Astrocyte (in vitro differentiated cells and primary cell): ENCODE measurements around the gene ZFYVE28. TPM values are rescaled to one million over a fixed set of nuclear protein-coding genes. Genes with fewer than 3 reads are reported as not detected.

Experiments used
- DNase-seq: peaks from one replicate; pipeline ENCODE4 v3.0.0-alpha.2; 2010; ENCODE audit warnings: low read depth
- FAIRE-seq: peaks from 2 replicates; lab custom pipeline; 2011; peaks lifted over from hg19 to GRCh38; lab: Jason Lieb, UNC
- H2AFZ ChIP-seq: 2 replicates; pipeline ENCODE4 v1.6.0; 2012; ENCODE audit warnings: low read depth, low read length, inconsistent platforms
- H3K27ac ChIP-seq: 2 replicates; pipeline ENCODE4 v1.5.1; 2011; ENCODE audit warnings: low read depth, low read length, inconsistent platforms
- H3K27me3 ChIP-seq: 2 replicates; pipeline ENCODE4 v1.6.0; 2011; ENCODE audit warnings: low read length, inconsistent platforms; ENCODE audit not compliant: insufficient read depth
- H3K36me3 ChIP-seq: 2 replicates; pipeline ENCODE4 v1.5.1; 2011; ENCODE audit warnings: low read length, inconsistent platforms; ENCODE audit not compliant: insufficient read depth
- H3K4me1 ChIP-seq: 2 replicates; pipeline ENCODE4 v1.5.1; 2011; ENCODE audit warnings: low read length, inconsistent platforms; ENCODE audit not compliant: insufficient read depth
- H3K4me2 ChIP-seq: 2 replicates; pipeline ENCODE4 v1.6.0; 2012; ENCODE audit warnings: low read length, inconsistent platforms
- H3K4me3 ChIP-seq: 2 replicates; pipeline ENCODE4 v1.5.1; 2011; ENCODE audit warnings: low read depth, mild to moderate bottlenecking, low read length, inconsistent platforms; ENCODE audit not compliant: insufficient read depth
- H3K79me2 ChIP-seq: 2 replicates; pipeline ENCODE4 v1.6.0; 2012; ENCODE audit warnings: mild to moderate bottlenecking, low read length, inconsistent platforms; ENCODE audit not compliant: insufficient read depth
- H3K9ac ChIP-seq: 2 replicates; pipeline ENCODE4 v1.6.0; 2012; ENCODE audit warnings: mild to moderate bottlenecking, low read length, inconsistent platforms
- H3K9me3 ChIP-seq: 2 replicates; pipeline ENCODE4 v1.5.1; 2012; ENCODE audit warnings: low read depth, mild to moderate bottlenecking, low read length, inconsistent platforms; ENCODE audit not compliant: insufficient read depth
- H4K20me1 ChIP-seq: 2 replicates; pipeline ENCODE4 v1.6.0; 2012; ENCODE audit warnings: low read length, inconsistent platforms; ENCODE audit not compliant: insufficient read depth
- H3K27ac Mint-ChIP-seq: one replicate; pipeline ENCODE4 v1.8.0; 2021; ENCODE audit warnings: mild to moderate bottlenecking, mixed read lengths; ENCODE audit not compliant: unreplicated experiment
- H3K27me3 Mint-ChIP-seq: one replicate; pipeline ENCODE4 v1.8.0; 2021; ENCODE audit warnings: low read depth, mixed read lengths; ENCODE audit not compliant: unreplicated experiment
- H3K36me3 Mint-ChIP-seq: one replicate; pipeline ENCODE4 v1.8.0; 2021; ENCODE audit warnings: low read depth, mixed read lengths; ENCODE audit not compliant: unreplicated experiment
- H3K4me1 Mint-ChIP-seq: one replicate; pipeline ENCODE4 v1.8.0; 2021; ENCODE audit warnings: low read depth, mixed read lengths; ENCODE audit not compliant: unreplicated experiment
- H3K4me3 Mint-ChIP-seq: one replicate; pipeline ENCODE4 v1.8.0; 2021; ENCODE audit warnings: mild to moderate bottlenecking, moderate library complexity, mixed read lengths; ENCODE audit not compliant: unreplicated experiment
- H3K9me3 Mint-ChIP-seq: one replicate; pipeline ENCODE4 v1.8.0; 2021; ENCODE audit warnings: mild to moderate bottlenecking, mixed read lengths; ENCODE audit not compliant: unreplicated experiment
- EZH2 ChIP-seq: IDR thresholded peaks from 2 replicates; pipeline ENCODE4 v1.6.1; 2012; ENCODE audit warnings: mild to moderate bottlenecking, low read length, inconsistent platforms; ENCODE audit not compliant: insufficient read depth
- total RNA-seq: library from RNA; stranded (reverse); gene quantifications from 2 replicates; pipeline ENCODE4 v1.2.1, GENCODE V29; 2021
- TF ChIP-seq, protein P1 (sequence below): IDR thresholded peaks from 2 replicates; pipeline ENCODE4 v1.5.1; 2011; ENCODE audit warnings: low read depth, mild to moderate bottlenecking, inconsistent platforms, low read length, moderate library complexity; ENCODE audit not compliant: insufficient read depth

Gene ZFYVE28
- total RNA-seq, 1 donor from 2014 or later: 0.68 TPM

DNA sequence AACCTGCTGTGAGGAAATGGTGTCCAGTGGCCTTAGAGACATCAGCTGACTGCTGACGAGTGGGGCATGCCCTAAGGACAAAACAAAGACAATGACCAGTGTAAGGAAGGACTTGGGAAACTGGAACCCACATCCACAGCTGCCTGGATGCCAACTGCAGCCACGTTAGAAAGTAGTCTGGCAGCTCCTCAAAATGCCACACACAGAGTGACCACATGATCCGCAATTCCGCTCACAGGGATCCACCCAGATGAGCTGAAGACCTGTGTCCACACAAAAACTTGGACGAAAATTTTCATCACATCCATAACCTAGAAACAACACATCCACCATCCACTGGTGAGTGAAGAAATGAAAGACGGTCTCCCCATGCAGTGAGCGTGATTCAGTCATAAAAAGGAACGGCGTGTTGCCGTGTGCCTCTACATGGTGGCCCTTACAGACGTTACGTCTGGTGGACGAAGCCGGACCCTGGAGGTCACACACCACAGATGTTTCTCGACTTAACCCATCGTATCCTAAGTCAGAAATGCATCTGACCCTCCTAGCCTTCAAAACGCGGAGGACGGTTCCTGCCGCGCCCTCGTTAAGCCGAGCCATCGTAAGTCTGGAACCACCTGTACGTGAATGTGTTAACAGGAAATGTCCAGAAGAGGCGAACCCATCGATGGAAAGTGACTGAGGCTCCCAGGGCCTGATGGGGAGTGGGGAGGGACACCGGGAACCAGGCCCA is 115.9 kb downstream of the ZFYVE28 start:
- H3K27ac Mint-ChIP-seq: no peak overlapping the region
- Histone ChIP-seq H3K79me2 (no peaks in the 10 kb centered on the region), H3K4me1 (no peaks in the 10 kb centered on the region), H3K27me3 (peaks cover 4% of the 10 kb centered on the region), H3K4me3 (no peak overlapping the region), H3K4me2 (no peak overlapping the region), H3K27ac (no peak overlapping the region), H3K9ac (no peak overlapping the region), H2AFZ (no peak overlapping the region), H4K20me1 (no peaks in the 10 kb centered on the region), H3K9me3 (peaks cover 6% of the 10 kb centered on the region), H3K36me3 (no peaks in the 10 kb centered on the region)
- no peak for DNase-seq
- no peak overlapping the region for H3K4me3 Mint-ChIP-seq
- no peak for FAIRE-seq
- TF ChIP-seq, protein P1, sequence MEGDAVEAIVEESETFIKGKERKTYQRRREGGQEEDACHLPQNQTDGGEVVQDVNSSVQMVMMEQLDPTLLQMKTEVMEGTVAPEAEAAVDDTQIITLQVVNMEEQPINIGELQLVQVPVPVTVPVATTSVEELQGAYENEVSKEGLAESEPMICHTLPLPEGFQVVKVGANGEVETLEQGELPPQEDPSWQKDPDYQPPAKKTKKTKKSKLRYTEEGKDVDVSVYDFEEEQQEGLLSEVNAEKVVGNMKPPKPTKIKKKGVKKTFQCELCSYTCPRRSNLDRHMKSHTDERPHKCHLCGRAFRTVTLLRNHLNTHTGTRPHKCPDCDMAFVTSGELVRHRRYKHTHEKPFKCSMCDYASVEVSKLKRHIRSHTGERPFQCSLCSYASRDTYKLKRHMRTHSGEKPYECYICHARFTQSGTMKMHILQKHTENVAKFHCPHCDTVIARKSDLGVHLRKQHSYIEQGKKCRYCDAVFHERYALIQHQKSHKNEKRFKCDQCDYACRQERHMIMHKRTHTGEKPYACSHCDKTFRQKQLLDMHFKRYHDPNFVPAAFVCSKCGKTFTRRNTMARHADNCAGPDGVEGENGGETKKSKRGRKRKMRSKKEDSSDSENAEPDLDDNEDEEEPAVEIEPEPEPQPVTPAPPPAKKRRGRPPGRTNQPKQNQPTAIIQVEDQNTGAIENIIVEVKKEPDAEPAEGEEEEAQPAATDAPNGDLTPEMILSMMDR: no peak
- no peak for TF ChIP-seq EZH2
- H3K27me3 Mint-ChIP-seq: peaks cover 33% of the 10 kb centered on the region
- H3K4me1 Mint-ChIP-seq: peaks cover 2% of the 10 kb centered on the region
- no peaks in the 10 kb centered on the region for H3K36me3 Mint-ChIP-seq
- H3K9me3 Mint-ChIP-seq: peaks cover 13% of the 10 kb centered on the region

DNA sequence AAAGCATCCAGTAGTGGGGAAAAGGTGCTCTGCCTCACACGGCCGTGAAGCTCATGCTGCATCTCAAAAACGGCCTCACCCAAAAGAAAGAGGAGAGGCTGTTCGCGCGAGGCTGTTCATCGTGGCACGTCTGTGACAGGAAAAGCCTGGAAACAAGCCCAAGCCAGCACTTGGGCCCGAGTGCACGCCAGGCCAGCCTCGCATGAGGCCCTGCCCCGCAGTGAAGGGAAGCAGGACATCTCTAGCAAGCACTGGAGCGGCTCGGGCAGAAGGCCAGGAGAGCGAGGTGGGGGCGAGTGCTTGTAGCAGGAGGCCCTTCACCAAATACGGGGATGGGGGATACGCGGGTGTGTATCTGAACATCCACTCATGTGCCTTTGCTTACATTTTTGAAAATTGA is 116.6 kb downstream of the ZFYVE28 start:
- TF ChIP-seq EZH2: no peak
- TF ChIP-seq, protein P1: no peak
- Histone ChIP-seq H3K36me3 (no peaks in the 10 kb centered on the region), H3K4me2 (no peak overlapping the region), H3K4me1 (no peaks in the 10 kb centered on the region), H3K9ac (no peak overlapping the region), H3K27ac (no peak overlapping the region), H2AFZ (no peak overlapping the region), H3K79me2 (no peaks in the 10 kb centered on the region), H3K27me3 (peaks cover 6% of the 10 kb centered on the region), H3K4me3 (no peak overlapping the region), H4K20me1 (no peaks in the 10 kb centered on the region), H3K9me3 (peaks cover 6% of the 10 kb centered on the region)
- FAIRE-seq (no peak), DNase-seq (no peak)
- Mint-ChIP-seq H3K4me1 (peaks cover 2% of the 10 kb centered on the region), H3K27me3 (peaks cover 35% of the 10 kb centered on the region), H3K9me3 (peaks cover 10% of the 10 kb centered on the region), H3K36me3 (no peaks in the 10 kb centered on the region), H3K4me3 (no peak overlapping the region), H3K27ac (no peak overlapping the region)

DNA sequence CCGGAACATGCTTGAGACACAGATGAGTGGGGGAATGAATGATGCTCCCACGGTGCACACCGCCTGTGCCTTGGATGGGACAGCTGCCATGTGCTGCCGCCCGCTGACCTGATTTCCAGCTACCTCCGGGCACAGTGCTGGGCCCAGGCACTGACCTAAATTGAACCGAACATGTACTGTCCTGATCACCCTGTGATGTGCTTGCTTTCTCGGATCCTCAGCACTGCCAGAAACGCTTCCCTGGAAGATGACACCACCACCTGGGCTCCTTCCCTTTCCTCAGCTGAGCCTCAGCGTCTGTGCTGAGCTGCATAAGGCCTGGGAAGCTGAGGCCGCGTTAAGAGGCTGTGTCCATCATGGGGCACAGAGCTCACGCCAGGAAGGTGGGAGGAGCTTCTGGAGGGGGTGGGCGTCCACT is 117.2 kb downstream of the ZFYVE28 start:
- FAIRE-seq (no peak), DNase-seq (no peak)
- Mint-ChIP-seq H3K27ac (no peak overlapping the region), H3K27me3 (peaks cover 34% of the 10 kb centered on the region), H3K4me3 (no peak overlapping the region), H3K9me3 (peaks cover 8% of the 10 kb centered on the region), H3K36me3 (no peaks in the 10 kb centered on the region), H3K4me1 (peaks cover 2% of the 10 kb centered on the region)
- H3K9ac ChIP-seq: no peak overlapping the region
- H3K4me1 ChIP-seq: no peaks in the 10 kb centered on the region
- H3K9me3 ChIP-seq: peaks cover 6% of the 10 kb centered on the region
- no peaks in the 10 kb centered on the region for H4K20me1 ChIP-seq
- H3K4me3 ChIP-seq: no peak overlapping the region
- no peaks in the 10 kb centered on the region for H3K79me2 ChIP-seq
- H3K4me2 ChIP-seq: no peak overlapping the region
- no peak overlapping the region for H2AFZ ChIP-seq
- TF ChIP-seq EZH2: no peak
- TF ChIP-seq, protein P1: no peak
- no peak overlapping the region for H3K27ac ChIP-seq
- peaks cover 6% of the 10 kb centered on the region for H3K27me3 ChIP-seq
- no peaks in the 10 kb centered on the region for H3K36me3 ChIP-seq
